GM21723 (cell line): ENCODE results near the gene KIZ.

Source experiments
- ATAC-seq: cut with Tn5 transposase; IDR thresholded peaks from one replicate; pipeline ENCODE4 v1.9.1; 2021; ENCODE audit warnings: mild to moderate bottlenecking, moderate library complexity; ENCODE audit not compliant: unreplicated experiment

Gene KIZ

DNA sequence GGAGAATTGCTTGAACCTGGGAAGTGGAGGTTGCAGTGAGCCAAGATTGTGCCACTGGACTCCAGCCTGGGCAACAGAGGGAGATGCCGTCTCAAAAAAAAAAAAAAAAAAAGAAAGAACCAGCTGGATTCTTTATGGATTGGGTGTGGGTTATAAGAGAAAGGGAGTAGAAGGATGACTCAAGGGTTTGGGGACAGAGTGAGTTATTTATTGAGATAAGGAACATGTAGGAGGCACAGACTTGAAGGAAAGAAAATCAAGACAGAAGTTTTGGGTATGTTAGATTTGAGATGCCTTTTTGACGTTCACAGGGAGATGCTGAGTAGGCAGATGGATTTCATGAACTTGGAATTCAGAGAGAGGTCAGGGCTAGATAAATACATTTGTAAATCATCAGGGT lies 47.6 kb downstream of the KIZ start:
- no peak for ATAC-seq

DNA sequence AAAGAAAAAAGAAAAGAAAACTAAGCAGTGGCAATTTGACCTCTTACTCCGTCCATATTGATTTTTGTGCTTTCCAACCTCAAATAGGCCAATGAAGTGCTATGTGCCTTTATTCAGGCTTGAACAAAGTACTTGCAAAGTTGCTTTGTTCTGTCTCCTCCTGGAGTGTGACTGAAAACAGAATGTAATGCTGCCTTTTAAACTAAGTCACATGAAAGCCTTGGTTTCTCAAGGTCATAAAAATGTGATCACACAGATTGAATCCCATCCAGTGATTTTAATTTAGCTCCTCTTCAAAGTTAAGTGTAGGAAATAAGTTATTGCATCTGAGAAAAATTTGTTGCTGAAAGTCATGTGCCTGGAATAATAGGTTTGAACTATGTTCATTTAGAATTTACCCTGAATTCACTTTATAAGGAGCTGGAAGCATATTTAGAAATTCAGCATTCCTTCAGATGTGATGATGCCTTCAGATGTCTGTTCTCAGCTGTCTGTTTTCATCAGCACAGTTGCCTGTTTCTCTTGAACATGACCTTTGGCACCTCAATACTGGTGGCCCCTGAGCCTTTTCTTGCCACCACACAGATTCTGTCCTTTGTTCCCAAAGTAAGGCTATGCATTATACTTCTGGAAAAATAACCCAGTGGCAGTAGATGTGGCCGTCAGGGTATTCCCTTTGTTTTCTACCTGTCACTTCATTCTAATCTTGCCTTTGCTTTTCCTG lies 48.8 kb downstream of the KIZ start:
- no peak for ATAC-seq

DNA sequence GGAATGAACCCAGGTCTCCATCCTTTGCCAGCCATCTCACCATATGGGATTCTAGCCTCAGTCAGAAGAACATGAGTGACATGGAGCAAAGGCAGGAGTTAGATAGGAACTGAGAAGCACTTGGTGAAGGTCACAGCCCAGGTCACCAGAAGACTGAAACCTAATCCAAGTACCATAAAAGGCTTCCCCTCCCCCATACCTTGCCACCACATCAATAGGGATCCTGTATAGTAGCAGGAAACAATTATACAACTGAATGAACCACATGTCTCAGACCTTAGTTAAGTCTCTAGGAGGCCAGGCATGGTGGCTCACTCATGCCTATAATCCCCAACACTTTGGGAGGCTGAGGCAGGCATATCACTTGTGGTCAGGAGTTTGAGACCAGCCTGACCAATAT lies 49.6 kb downstream of the KIZ start:
- no peak for ATAC-seq

- ATAC-seq = no peak
Measured at GRCh38 chr20:21177767-21178166, 51.9 kb downstream of the KIZ start.

DNA sequence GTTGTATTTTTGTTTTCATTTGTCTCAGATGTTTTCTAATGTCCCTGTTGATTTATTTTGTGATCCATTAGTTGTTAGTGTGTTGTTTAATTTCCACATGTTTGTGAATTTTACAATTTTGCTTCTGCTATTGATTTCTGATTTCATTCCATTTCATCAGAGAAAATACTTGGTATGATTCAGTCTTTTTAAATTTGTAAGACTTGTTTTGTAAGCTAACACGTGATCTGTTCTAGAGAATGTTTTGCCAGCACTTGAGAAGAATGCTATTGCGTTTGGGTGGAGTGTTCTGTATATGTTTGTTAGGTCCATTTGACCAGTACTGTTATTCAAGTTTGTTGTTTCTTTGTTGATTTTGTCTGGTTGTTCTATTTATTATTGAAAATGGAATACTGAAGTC lies 53.9 kb downstream of the KIZ start:
- ATAC-seq = no peak

GRCh38 chr20:21180248-21180647 lies 54.4 kb downstream of the KIZ start:
- ATAC-seq = no peak

DNA sequence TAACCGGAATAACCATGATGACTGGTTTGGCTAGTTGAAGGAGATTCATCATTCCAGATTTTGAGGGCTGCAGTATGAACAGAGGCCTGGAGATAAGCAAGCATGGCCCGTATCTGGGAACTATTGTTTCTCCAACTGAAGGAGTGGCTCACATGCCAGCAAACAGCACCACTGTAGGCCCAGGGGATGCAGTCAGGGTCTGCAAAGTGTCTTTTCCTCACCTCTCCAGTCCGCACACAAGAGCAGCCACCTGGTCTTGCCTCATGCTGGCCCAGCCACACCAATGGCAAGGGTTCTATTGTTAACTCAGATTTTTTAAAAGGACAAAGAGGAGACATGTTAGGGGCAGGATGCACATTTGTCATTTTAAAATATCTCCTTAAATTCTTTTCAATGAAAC lies 55.1 kb downstream of the KIZ start:
- no peak for ATAC-seq

GRCh38 chr20:21182832-21183563 lies 57.1 kb downstream of the KIZ start:
- ATAC-seq = no peak

GRCh38 chr20:21183722-21184121 lies 57.8 kb downstream of the KIZ start:
- no peak for ATAC-seq

GRCh38 chr20:21184819-21185218 lies 58.9 kb downstream of the KIZ start:
- ATAC-seq = no peak

DNA sequence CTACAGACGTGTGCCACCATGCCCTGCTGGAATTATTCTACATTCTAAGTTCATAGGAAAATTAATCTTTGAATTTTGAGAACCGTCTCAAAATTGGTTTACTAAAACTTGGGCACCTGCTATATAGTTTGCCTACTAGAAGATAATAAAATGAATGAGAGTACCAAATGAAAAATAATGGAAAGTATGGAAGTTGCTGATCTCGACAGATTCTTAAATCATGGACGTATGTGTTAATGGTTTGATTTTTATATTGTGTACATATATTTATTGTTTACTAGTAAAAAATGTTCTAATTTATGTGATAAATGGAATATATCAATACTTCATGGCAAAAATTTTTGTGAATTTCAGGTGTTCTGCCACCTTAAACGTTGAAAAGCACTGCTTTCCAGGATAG lies 60.0 kb downstream of the KIZ start:
- no peak for ATAC-seq

GRCh38 chr20:21189761-21190523 lies 64.1 kb downstream of the KIZ start:
- ATAC-seq = no peak

DNA sequence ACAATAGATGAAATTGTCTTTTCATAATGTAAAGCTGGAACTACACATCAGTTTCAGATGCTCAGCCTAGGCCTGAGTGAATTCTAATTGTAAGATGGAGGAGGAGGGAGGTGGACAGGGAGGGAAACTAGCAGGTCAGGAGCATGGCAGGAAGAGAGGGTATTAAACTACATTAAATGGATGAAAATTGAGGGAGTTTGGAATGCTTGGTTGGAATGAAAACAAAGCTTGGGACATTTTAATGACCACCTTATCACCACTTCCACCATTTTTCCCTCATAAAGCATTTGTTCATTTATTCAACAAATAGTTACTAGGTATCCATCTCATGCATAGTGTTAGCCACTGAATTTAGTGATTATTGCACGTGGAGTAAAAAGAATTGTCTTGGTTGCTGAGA lies 65.0 kb downstream of the KIZ start:
- ATAC-seq = no peak

DNA sequence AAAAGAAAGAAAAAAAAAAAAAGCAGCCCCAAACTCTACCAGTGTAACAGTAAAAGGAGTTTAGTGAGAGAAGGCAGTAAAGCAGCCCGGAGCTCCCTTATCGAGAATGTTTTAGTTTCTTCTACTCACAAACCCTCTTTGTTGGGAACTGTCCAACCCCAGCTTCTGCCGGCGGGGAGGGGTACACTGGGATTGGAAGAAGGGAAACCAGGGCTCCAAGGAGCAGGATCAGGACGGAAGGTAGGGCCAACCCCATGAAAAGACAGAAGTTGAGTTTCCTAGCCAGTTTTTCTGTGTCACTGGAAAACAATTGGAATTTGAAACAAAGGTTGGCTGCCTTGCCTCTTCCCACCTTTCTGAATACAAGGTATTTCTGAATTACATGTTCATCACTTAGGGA lies 66.0 kb downstream of the KIZ start:
- no peak for ATAC-seq

- no peak for ATAC-seq
Measured at GRCh38 chr20:21202259-21202658, 76.4 kb downstream of the KIZ start.

DNA sequence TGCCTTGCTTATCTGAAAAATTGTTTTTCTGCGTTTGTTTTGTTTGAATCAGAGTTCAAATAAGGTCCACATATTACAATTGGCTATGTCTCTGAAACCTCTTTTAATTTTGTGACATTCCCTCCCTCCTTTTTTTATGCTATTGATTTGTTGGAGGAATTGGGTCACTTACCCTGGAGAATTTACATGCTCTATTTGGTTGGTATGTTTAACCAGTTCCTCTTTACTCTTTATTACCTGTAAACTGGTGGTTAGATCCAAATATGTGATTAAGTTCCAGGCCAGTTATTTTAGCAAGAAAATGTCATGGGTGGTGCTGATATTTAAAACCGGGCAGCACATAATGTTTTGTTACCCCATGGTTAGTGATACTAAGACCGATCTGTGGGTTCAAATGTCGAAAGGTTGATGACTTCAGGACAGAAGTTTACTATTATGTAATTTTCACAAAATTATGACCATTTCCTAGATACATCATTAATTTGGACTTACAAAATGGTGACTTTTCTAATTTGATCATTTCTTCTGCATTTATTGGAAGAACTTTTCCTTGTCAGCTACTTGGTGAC lies 77.3 kb downstream of the KIZ start:
- no peak for ATAC-seq

DNA sequence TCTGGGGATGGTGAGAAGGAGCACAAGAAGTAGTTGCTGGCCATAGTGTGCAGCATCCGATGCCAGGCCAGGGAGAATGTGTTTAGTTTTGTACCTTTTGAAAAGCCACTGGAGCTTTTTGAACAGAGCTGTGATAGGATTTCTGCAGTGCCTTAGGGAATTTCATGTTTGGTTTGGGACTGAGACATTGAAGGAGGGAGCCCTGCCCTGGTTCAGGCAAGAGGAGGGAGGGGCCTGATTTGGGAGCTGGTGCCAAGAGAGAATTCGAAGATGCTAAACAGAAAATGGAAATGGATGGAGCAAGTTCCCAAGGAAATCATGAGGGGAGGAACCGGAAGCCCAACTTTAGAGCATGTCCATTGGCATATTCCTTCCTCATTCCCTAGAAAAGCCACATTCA lies 80.7 kb downstream of the KIZ start:
- no peak for ATAC-seq

DNA sequence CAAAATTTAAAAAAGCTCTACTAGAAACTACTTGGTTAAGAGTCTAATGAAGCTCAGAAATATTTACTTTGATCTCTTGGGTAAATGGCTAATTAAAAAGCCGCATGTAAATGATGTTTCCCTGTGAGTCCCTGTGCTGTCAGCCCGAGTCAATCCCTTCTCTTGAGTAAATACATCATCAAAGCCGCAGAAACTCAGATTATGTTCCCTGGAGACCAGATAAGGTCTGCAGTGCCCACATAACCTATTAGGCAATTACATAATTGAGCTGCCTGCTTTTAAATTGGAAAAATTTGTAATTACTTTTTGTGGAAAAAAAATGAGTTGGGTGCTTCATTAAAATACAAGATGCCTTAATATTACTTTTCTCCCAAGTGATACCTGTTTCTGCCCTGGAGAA lies 83.1 kb downstream of the KIZ start:
- ATAC-seq = no peak

DNA sequence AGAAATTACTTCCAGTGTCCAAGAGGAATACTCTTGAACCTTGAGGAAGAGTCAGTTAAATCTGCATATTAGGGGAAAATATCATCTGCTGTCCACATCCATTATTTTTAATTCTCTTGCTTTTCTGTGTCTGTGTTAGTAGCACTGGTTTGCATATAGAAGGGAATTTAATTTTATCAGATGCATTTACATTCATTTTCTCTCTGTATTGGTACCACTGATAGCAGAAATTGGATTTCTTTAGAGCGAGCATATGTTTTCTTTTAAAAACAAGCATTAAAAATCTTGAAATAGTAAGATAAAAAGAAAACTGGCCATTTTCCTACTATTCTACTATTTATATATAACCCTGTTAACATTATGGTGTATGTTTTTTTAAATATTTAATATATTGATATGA lies 83.8 kb downstream of the KIZ start:
- no peak for ATAC-seq

- ATAC-seq = no peak
Measured at GRCh38 chr20:21213691-21214090, 87.8 kb downstream of the KIZ start.

DNA sequence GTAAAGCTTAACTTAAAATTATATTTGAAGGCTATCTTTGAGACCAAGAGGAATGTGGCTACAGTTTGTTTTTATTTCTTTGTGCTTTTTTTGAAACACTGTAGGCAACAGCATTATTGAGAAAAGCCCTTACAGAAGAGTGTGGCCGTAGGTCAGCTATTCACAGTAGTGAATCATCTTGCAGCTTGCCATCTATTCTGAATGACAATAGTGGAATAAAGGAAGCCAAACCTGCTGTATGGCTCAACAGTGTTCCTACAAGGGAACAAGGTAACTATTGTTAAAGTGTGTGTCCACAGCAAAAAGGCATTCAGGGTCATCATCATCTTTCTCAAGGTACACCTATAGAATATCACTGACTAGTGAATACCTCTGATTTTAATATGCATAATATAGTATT lies 88.5 kb downstream of the KIZ start:
- no peak for ATAC-seq

- ATAC-seq = no peak
Measured at GRCh38 chr20:21219686-21220085, 93.8 kb downstream of the KIZ start.
